Panc1 (cell line): ENCODE data around the gene ZFP36L2. TPM values are rescaled to one million over a fixed set of nuclear protein-coding genes. Genes with fewer than 3 reads are reported as not detected.

ENCODE experiments used
- ATAC-seq: fragments of 200-7000 bp; cut with Tn5 transposase; 2 replicates; pipeline ENCODE4 v1.9.1; 2020; ENCODE audit warnings: mild to moderate bottlenecking, moderate library complexity
- BruUV-seq: library from RNA; stranded (reverse); fragments of 400-500 nt; replicated peaks from 2 replicates; lab custom pipeline; 2021; lab: Mats Ljungman, UMichigan
- CTCF ChIA-PET: fragments of 300-600 bp; sonication (Branson Sonifier 250); formaldehyde crosslinking; loops from one replicate; lab custom pipeline; 2022; ENCODE audit warnings: antibody characterized with exemption; lab: Charles Lee
- POLR2A ChIA-PET: fragments of 300-600 bp; sonication (Branson Sonifier 250); formaldehyde crosslinking; loops from one replicate; lab custom pipeline; 2022; ENCODE audit warnings: antibody characterized with exemption; lab: Charles Lee
- DNase-seq: peaks from one replicate; pipeline ENCODE4 v3.0.0-alpha.2; 2010; ENCODE audit warnings: low read depth, low spot score
- H3K27ac ChIP-seq: 2 replicates; pipeline ENCODE4 v1.5.1; 2011; ENCODE audit warnings: mild to moderate bottlenecking, low read length, inconsistent platforms
- H3K27me3 ChIP-seq: fragments of 200-500 bp; sonication (Bioruptor generic); 2 replicates; pipeline ENCODE4 v1.6.0; 2014; ENCODE audit warnings: low read length, inconsistent platforms; ENCODE audit not compliant: control insufficient read depth, insufficient read depth
- H3K36me3 ChIP-seq: fragments of 200-500 bp; sonication (Bioruptor generic); 2 replicates; pipeline ENCODE4 v1.5.1; 2014; ENCODE audit warnings: inconsistent platforms, mild to moderate bottlenecking, low read length, moderate library complexity; ENCODE audit not compliant: control insufficient read depth, insufficient read depth
- H3K4me1 ChIP-seq: 2 replicates; pipeline ENCODE4 v1.5.1; 2011; ENCODE audit warnings: inconsistent platforms, mild to moderate bottlenecking, low read length, moderate library complexity; ENCODE audit not compliant: control insufficient read depth, insufficient read depth
- H3K4me3 ChIP-seq, 2 experiments: 2 replicates each; pipeline ENCODE4 v1.5.1; 2011 to 2012; ENCODE audit warnings: low read depth in 2 of 2, low read length in 2 of 2, mild to moderate bottlenecking in 2 of 2, inconsistent platforms in 1 of 2, moderate library complexity in 1 of 2
- H3K9me3 ChIP-seq: fragments of 200-500 bp; sonication (Bioruptor generic); 2 replicates; pipeline ENCODE4 v1.5.1; 2014; ENCODE audit warnings: low read depth, mild to moderate bottlenecking, inconsistent platforms, low read length, moderate library complexity; ENCODE audit not compliant: control insufficient read depth, insufficient read depth
- POLR2AphosphoS5 ChIP-seq: IDR thresholded peaks from 2 replicates; pipeline ENCODE4 v1.6.1; 2012; ENCODE audit warnings: mild to moderate bottlenecking, low read depth, low read length, moderate library complexity
- REST ChIP-seq, 2 experiments: IDR thresholded peaks; 2 replicates each; pipeline ENCODE4 v1.6.1; 2011 to 2012; ENCODE audit warnings: low read depth in 2 of 2, control low read depth in 1 of 2, low read length in 1 of 2, mild to moderate bottlenecking in 1 of 2, moderate library complexity in 1 of 2; ENCODE audit not compliant: insufficient read depth in 1 of 2
- SIN3A ChIP-seq: IDR thresholded peaks from 2 replicates; pipeline ENCODE4 v1.6.1; 2012; ENCODE audit warnings: low read depth, mild to moderate bottlenecking, low read length, moderate library complexity, borderline replicate concordance; ENCODE audit not compliant: insufficient read depth
- TCF7L2 ChIP-seq: IDR thresholded peaks from 2 replicates; pipeline ENCODE4 v1.6.1; 2011; ENCODE audit warnings: mild to moderate bottlenecking, low read depth, low read length, inconsistent platforms
- in situ Hi-C: cut with HindIII; loops from 2 replicates; pipeline ENCODE4 v1.10.0; 2016; ENCODE audit warnings: low sequenced_read_pairs, low pct_unique_long_range_greater_than_20kb
- intact Hi-C: fragments of 100-400 bp; cut with micrococcal nuclease; formaldehyde crosslinking; loops from one replicate; pipeline ENCODE4 v1.10.0; 2022; ENCODE audit not compliant: unreplicated experiment
- total RNA-seq: library from RNA; stranded (reverse); gene quantifications from one replicate; pipeline ENCODE4 v1.2.1, GENCODE V29; 2021; ENCODE audit not compliant: unreplicated experiment
- TF ChIP-seq, protein P1 (sequence below): fragments of 450-650 bp; IDR thresholded peaks from 2 replicates; pipeline ENCODE4 v1.5.1; 2017; ENCODE audit warnings: mild to moderate bottlenecking

ZFP36L2 gene
- total RNA-seq, 1 experiment from 2014 or later, result 46.3 TPM

DNA sequence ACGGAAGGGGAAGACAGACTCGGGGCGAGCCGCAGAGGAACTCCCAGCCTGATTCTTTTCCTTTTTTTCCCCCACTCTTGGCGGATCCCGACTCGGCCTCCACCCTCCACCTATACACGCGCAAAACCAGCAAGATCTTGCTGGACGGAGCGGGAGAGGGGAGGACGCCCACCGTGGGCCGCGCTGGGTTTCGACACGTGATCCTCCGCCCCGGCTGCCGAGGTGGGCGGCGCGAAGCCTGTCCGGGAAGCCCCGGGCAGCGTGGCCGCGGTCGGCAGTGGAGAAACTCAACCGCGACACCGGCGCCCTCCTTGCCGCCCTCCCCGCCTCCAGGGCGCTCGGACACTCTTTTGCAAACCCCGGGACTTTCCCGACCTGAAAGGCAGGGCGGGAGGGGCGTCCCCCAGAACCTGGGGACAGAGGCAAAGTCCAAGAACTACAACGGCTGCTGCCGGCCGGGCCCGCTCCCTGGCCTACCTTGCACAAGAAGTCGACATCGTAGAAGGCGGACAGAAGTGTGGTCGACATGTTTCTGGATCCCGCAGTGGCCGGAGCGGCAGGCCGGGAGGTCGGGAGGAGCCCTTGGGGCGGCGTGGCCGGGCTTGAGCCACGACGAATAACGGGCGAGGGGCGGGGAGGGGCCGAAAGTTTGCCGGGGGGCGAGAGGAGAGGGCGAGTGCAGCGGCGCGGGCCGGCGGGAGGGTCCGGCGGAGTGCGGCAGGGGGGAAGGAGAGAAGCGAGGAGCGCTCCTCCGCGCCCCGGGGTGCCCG, 433 bp downstream of the ZFP36L2 start:
- peaks cover 14% of the 10 kb centered on the region for H3K36me3 ChIP-seq
- peak overlapping the region; percentile 93 for H3K27ac ChIP-seq
- POLR2A ChIA-PET, result interaction anchor here (0.6 to 1.3 kb wide), 4 partner anchors 87 to 415 kb away, joined by 3 to 11 read pairs (median 4); no protein-coding TSS in a partner anchor
- H3K4me1 ChIP-seq, result peaks cover 33% of the 10 kb centered on the region
- no peak for DNase-seq
- intact Hi-C loops (loop anchor here (2.0 to 10.0 kb wide), 4 partner anchors 201 to 399 kb away; no protein-coding TSS in a partner anchor), in situ Hi-C loops (no loop called here)
- ATAC-seq, result peak; percentile 8
- CTCF ChIA-PET, result interaction anchor here (0.6 kb wide), 2 partner anchors 201 to 324 kb away, joined by 3 read pairs; no protein-coding TSS in a partner anchor
- TF ChIP-seq POLR2AphosphoS5, result peak; percentile 7; the same call in 1 of the 2 replicates
- TF ChIP-seq, protein P1, sequence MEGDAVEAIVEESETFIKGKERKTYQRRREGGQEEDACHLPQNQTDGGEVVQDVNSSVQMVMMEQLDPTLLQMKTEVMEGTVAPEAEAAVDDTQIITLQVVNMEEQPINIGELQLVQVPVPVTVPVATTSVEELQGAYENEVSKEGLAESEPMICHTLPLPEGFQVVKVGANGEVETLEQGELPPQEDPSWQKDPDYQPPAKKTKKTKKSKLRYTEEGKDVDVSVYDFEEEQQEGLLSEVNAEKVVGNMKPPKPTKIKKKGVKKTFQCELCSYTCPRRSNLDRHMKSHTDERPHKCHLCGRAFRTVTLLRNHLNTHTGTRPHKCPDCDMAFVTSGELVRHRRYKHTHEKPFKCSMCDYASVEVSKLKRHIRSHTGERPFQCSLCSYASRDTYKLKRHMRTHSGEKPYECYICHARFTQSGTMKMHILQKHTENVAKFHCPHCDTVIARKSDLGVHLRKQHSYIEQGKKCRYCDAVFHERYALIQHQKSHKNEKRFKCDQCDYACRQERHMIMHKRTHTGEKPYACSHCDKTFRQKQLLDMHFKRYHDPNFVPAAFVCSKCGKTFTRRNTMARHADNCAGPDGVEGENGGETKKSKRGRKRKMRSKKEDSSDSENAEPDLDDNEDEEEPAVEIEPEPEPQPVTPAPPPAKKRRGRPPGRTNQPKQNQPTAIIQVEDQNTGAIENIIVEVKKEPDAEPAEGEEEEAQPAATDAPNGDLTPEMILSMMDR, result no peak
- TF ChIP-seq TCF7L2, result no peak
- TF ChIP-seq SIN3A, result no peak
- no peak for TF ChIP-seq REST (IDR thresholded peaks at IDR 0.05; ENCODE audit: insufficient read depth in 1 of 2, low read depth in 2 of 2, low read length in 1 of 2)
- BruUV-seq, result no TSS peak
- H3K4me3 ChIP-seq, result peak overlapping the region; percentile 80 to 90
- H3K9me3 ChIP-seq, result no peaks in the 10 kb centered on the region
- no peaks in the 10 kb centered on the region for H3K27me3 ChIP-seq

DNA sequence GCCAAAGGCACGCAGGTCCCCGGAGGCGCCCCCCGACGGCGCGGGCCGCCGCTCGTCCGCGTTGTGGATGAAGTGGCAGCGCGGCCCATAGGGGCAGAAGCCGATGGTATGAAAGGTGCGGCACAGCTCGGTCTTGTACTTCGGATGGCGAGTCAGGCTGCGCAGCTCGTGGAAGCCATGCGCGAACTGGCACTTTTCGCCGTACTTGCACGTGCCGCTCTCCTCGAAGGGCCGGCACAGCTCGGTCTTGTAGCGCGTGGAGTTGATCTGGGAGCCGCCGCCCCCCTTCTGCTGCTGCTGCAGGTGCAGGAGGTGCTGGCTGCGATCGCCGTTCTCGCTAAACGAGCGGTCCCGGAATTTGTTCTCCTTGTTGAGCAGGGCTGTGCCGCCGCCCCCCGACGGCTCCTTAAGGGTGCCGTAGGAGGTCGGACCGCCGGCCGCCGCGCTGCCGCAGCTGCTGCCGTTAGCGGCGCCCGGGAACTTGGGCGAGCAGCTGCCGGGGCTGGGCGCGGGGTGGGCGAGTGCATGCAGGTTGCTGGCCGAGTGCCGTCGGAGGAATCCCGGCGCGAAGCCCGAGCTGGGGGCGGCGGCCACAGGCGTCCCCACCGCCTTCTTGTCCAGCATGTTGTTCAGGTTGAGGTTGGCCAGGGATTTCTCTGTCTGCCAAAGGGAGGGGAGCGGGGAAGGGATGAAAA, 1.2 kb downstream of the ZFP36L2 start:
- DNase-seq (no peak), ATAC-seq (no peak)

More for the DNA sequence above, 1.2 kb downstream of the ZFP36L2 start:
- POLR2A ChIA-PET, result no interaction called here
- H3K4me1 ChIP-seq, result peaks cover 41% of the 10 kb centered on the region
- H3K4me3 ChIP-seq, result peak overlapping the region; percentile 80 to 90
- H3K36me3 ChIP-seq, result peaks cover 12% of the 10 kb centered on the region
- TF ChIP-seq POLR2AphosphoS5 (no peak; the same call in 1 of the 2 replicates), TCF7L2 (no peak), REST (IDR thresholded peaks at IDR 0.05; ENCODE audit: insufficient read depth in 1 of 2, low read depth in 2 of 2, low read length in 1 of 2) (no peak), SIN3A (no peak)
- TF ChIP-seq, protein P1, result no peak
- in situ Hi-C loops, result no loop called here
- H3K27me3 ChIP-seq, result no peaks in the 10 kb centered on the region
- intact Hi-C loops, result loop anchor here (5.0 to 10.0 kb wide), 3 partner anchors 200 to 398 kb away; no protein-coding TSS in a partner anchor
- peak overlapping the region; percentile 93 for H3K27ac ChIP-seq
- TSS peak; percentile 69 for BruUV-seq
- CTCF ChIA-PET, result no interaction called here
- no peaks in the 10 kb centered on the region for H3K9me3 ChIP-seq
